ENCODE data around the gene STK16. TPM values are rescaled to one million over a fixed set of nuclear protein-coding genes. Genes with fewer than 3 reads are reported as not detected.

STK16 gene
- total RNA-seq, 2 experiments from 2014 or later = 27.8 to 30.7 TPM

DNA sequence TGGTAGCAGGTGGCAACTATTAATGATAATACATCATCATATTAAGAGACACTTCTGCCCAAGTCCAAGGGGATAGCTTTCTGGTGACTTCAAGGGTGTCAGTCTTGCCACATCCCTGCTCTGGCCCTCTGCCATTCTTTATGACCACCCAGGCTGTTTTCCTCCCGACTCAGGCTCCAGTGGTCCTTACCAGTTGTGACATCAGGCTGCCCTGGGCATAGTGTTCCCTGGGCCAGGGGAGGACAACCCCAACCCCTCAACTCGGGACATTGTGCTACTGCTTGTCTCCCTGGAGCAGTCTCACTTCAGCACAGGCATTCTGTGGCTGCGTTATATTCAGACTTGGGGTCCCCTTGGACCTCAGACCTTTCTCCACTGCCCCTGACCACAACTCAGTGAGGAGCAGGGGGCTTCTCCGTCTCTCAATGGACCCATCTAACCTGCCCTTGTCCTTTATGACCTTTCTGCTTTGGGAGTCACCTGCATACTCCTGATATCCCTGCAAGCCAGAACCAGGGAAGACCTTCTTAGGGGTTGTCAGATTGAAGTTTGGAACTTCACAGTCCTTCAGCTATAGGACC is 46.7 kb downstream of the STK16 start:
- H3K9me3 Mint-ChIP-seq = no peaks in the 10 kb centered on the region
- peaks cover 19% of the 10 kb centered on the region for H3K4me1 Mint-ChIP-seq
- no peaks in the 10 kb centered on the region for H3K27me3 Mint-ChIP-seq
- no peaks in the 10 kb centered on the region for H3K36me3 Mint-ChIP-seq
- no peak overlapping the region for H3K4me3 Mint-ChIP-seq
- no peak for DNase-seq
- no peak overlapping the region for H3K27ac Mint-ChIP-seq

DNA sequence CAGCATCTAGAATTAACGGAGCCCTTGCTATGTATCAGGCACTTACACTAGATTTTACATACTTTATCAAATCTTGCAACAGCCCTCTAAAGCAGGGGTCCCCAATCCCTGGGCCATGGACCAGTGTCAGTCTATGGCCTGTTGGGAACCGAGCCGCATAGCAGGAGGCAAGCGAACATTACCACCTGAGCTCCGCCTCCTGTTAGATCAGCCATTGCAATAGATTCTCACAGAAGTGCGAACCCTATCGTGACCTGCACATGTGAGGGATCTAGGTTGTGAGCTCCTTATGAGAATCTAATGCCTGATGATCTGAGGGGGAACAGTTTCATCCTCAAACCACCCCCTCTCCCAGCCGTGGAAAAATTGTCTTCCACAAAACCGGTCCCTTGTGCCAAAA is 47.3 kb downstream of the STK16 start:
- H3K36me3 Mint-ChIP-seq = no peaks in the 10 kb centered on the region
- H3K4me1 Mint-ChIP-seq = peaks cover 22% of the 10 kb centered on the region
- no peak overlapping the region for H3K4me3 Mint-ChIP-seq
- H3K27me3 Mint-ChIP-seq = no peaks in the 10 kb centered on the region
- H3K27ac Mint-ChIP-seq = no peak overlapping the region
- no peak for DNase-seq
- H3K9me3 Mint-ChIP-seq = no peaks in the 10 kb centered on the region

DNA sequence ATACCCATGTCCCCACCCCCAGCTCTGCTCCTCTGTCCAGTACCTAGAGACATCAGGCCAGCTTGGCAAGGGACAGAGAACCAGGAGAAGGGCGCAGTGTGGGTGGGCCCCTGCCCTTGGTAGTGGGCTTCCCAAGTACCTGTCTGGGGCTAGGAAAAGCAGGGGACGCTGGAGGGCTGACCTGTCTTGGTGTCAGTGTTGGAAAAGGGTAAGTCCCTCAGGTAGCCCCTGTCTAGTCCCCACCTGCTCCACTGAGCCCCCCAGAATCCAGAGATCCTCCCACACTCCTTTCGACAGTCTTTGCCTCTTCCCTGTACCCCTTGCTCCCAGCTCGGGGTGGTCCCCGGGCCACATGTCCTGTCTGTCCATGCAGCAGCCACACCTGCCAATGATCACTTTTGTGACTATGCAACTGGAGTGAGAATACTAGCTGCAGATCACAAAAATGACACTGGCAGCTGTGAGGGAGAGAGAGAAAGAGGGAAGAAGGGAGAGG is 48.5 kb downstream of the STK16 start:
- Mint-ChIP-seq H3K27me3 (no peaks in the 10 kb centered on the region), H3K4me1 (peaks cover 25% of the 10 kb centered on the region), H3K9me3 (no peaks in the 10 kb centered on the region), H3K36me3 (no peaks in the 10 kb centered on the region), H3K27ac (peak overlapping the region; percentile 71), H3K4me3 (peak overlapping the region; percentile 75)
- no peak for DNase-seq

DNA sequence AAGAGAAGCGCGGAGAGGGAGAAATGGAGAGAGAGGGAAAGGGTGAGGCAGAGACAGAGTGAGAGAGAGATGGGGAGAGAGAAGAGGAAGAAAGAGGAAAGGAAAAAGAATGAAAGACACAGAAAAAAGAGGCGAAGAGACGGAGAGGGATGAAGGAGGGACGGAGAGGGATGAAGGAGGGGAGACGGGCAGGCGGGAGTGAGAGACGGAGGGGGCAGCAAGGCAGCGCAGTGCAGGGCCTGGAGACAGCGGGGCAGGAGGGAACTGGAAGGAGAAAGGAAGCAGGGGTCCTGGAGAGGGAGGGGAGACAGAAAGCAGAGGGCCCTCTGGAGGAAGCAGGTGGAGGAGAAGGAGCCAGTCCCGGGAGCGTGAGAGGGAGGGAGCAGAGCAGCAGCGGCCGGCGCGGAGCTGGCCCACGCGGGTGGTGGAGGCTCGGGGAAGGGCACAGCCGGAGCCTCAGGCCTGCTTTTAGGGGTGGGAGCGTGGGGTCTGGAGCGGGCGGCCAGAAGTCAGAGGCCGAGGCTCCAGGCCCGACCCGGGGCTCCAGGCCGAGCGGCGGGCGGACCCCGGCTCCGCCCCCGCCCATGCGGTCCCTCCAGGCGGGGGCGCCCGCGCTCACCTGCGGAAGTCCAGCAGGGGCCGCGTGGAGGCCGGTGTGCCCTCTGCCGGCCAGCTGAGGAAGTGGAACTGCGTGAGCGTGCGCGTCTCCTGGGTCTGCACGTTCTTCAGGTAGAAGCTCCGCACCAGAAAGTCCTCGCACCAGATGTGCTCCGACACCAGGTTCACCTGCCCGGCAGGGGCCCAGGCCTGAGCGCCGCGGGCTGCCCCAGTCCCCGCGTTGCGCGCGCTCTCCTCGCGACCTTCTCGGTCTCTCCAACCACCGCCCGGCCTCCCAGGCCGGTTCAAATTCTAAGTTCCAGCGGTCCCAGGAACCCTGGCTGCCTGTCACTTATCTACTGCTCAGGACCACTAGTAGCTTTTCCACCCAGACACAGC is 49.4 kb downstream of the STK16 start:
- H3K27ac Mint-ChIP-seq = peak overlapping the region; percentile 71
- DNase-seq = peak; percentile 91
- H3K36me3 Mint-ChIP-seq = no peaks in the 10 kb centered on the region
- peaks cover 25% of the 10 kb centered on the region for H3K4me1 Mint-ChIP-seq
- no peaks in the 10 kb centered on the region for H3K9me3 Mint-ChIP-seq
- H3K4me3 Mint-ChIP-seq = peak overlapping the region; percentile 75
- H3K27me3 Mint-ChIP-seq = no peaks in the 10 kb centered on the region

DNA sequence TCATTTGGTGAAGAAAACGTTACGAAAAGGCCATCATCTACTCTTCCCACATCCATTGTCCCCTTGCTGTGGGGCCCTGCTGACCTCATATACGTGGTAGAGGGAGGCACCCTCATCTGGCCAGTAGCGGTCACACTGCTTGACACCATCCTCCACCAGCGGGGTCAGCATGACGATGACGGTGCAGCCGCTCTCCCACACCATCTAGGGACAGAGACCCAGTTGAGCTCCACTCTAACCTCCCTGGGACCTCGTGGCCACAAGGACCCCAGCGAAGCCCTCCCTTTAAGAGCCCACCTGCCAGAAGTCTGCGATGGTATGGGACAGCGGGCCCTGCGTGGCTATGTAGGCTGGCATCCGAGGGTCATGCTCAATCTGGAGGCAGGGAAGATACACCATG is 50.9 kb downstream of the STK16 start:
- no peak overlapping the region for H3K27ac Mint-ChIP-seq
- peaks cover 25% of the 10 kb centered on the region for H3K4me1 Mint-ChIP-seq
- H3K27me3 Mint-ChIP-seq = peaks cover 8% of the 10 kb centered on the region
- no peaks in the 10 kb centered on the region for H3K36me3 Mint-ChIP-seq
- no peaks in the 10 kb centered on the region for H3K9me3 Mint-ChIP-seq
- H3K4me3 Mint-ChIP-seq = no peak overlapping the region
- no peak for DNase-seq

DNA sequence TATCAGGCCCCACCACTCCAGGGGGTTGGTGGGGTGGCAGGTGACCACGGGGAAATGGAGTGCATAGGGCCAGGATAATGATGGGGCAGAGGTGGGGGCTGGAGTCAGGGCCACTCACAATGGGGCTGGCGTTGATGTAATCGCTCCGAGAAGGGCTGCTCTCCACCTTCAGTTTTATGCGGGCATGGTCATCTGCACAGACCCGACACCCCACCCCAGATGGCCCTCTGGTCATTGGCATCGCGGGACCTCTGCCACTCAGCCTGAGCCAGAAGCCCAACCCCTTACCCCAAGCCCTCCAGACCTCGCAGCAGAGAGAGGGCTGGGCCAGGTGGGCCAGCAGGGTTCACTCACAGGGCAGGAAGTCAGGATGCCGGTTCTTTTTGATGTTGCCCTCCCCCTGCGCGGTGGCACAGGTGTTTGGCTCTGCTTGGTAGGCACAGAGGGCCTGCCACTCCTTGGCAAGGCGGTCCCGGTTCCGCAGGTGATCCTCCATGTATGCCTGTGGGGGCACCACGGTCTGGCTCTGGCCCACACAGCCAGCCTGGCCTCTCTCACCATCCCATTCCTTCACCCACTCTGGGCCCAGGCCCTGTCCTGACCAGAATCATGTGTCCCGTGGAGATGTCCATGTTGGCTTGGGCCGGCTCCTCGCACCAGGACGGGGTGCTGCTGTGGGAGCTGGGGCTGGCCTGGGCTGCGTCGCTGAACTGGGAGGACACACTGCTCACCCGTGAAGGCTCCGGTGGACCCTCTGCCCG is 51.5 kb downstream of the STK16 start:
- Mint-ChIP-seq H3K4me3 (no peak overlapping the region), H3K36me3 (no peaks in the 10 kb centered on the region), H3K4me1 (peaks cover 25% of the 10 kb centered on the region), H3K9me3 (no peaks in the 10 kb centered on the region), H3K27me3 (peaks cover 11% of the 10 kb centered on the region), H3K27ac (no peak overlapping the region)
- DNase-seq = no peak

DNA sequence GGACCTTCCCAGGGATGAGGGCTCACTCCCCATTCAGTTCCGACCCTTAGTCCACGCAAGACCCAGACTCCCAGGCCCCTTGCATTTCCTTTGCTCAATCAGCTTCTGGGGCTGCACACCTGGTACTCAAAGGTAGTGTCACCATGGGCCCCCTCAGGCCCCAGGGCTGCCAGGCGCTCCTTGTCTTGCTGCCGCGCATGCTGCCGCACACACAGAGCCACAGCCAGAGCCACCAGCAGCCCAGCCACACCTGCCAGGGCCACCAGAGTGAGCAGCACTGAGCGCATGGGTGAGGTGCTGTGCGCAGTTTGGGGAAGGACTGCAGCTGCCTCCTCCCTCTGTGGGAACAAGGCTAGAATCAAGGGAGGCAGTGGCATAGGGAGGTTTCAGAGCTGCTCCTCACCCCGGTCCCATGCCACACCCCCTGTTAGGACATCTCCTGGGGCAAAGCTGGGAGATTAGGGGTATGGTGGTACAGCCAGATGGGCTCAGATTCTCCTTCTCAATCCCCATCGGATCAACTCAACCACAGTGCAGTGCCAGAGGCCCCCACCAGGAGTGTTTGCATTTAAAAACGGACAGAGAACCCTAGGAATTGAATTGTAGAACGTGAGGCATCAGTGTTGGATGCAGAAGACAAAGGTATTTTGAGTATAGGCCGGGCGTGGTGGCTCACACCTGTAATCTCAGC is 52.6 kb downstream of the STK16 start:
- Mint-ChIP-seq H3K27me3 (peaks cover 11% of the 10 kb centered on the region), H3K9me3 (no peaks in the 10 kb centered on the region), H3K27ac (no peak overlapping the region), H3K4me3 (no peak overlapping the region), H3K4me1 (peaks cover 25% of the 10 kb centered on the region), H3K36me3 (no peaks in the 10 kb centered on the region)
- no peak for DNase-seq

DNA sequence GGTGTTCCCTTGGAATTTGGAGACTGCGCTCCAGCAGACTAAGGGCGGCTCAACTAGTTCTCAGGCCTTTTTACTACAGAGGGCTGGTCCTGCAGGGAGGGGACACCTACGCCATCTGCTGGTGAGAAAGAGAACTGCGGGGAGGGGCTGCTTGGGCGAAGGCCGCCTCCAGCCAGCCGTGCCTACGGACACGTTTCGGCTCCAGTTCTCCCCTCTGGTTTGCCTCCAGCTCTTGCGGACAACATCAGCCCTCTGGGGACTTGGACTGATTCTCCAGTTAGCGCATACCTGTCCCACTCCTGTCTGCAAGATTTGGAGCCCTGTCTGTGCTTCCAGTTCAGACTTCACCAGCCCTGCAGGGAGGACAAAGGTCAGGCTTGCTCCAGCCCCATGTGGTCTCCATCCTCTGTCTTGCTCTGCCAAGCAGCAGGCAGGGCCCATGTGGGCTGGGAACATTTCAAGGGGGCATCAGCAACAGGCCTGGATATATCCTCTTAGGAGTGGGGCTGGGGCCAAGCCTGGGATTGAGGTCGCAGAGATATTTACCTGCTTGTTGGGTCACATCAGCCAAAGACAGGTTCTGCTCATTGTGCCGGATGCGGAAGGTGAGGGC is 53.6 kb downstream of the STK16 start:
- peak overlapping the region; percentile 65 for H3K4me3 Mint-ChIP-seq

DNA sequence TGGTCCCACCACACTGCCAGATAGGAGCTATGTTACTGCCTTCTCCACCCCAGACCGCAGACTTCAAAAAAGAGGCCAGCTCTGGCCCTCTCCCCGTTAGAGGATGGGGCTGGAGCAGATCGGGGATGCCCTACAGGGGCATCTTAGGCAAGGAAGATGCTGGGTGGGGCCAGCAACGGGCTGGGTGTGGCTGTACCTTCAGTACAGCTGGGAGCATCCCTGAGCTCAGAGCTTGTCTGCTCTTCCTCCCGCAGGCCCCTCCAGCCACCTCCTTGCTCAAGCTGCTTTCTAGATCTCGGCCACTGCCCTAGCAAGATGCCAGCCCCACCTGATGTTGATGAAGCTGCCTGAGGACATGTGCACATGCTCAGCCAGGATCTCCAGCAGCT is 54.1 kb downstream of the STK16 start:
- H3K9me3 Mint-ChIP-seq = no peaks in the 10 kb centered on the region
- DNase-seq = no peak
- H3K4me3 Mint-ChIP-seq = peak overlapping the region; percentile 65
- no peaks in the 10 kb centered on the region for H3K36me3 Mint-ChIP-seq
- peaks cover 11% of the 10 kb centered on the region for H3K27me3 Mint-ChIP-seq
- no peak overlapping the region for H3K27ac Mint-ChIP-seq
- H3K4me1 Mint-ChIP-seq = peaks cover 18% of the 10 kb centered on the region

More for the DNA sequence above, 53.6 kb downstream of the STK16 start:
- H3K27ac Mint-ChIP-seq = no peak overlapping the region
- peak; percentile 86 for DNase-seq
- H3K27me3 Mint-ChIP-seq = peaks cover 11% of the 10 kb centered on the region
- H3K36me3 Mint-ChIP-seq = no peaks in the 10 kb centered on the region
- peaks cover 23% of the 10 kb centered on the region for H3K4me1 Mint-ChIP-seq
- H3K9me3 Mint-ChIP-seq = no peaks in the 10 kb centered on the region

Other genes starting within 250 kb of the STK16 start
- gene CFAP65, start 204.0 kb upstream of the STK16 start, total RNA-seq = not detected
- not detected for gene IHH, start 184.6 kb upstream of the STK16 start, total RNA-seq
- gene NHEJ1, start 84.7 kb upstream of the STK16 start, total RNA-seq = 10 to 100 TPM; 19.8 to 21.1 TPM
- 1 to 10 TPM in 1 of 2 experiments, under 1 TPM in 1; 0.92 to 1.1 TPM for gene SLC23A3, start 75.5 kb upstream of the STK16 start, total RNA-seq
- gene CNPPD1, start 68.6 kb upstream of the STK16 start, total RNA-seq = 10 to 100 TPM; 44.1 to 50.2 TPM
- 10 to 100 TPM; 54.2 to 57.7 TPM for gene RETREG2, start 67.2 kb upstream of the STK16 start, total RNA-seq
- 10 to 100 TPM; 22.8 to 27.2 TPM for gene ZFAND2B, start 38.7 kb upstream of the STK16 start, total RNA-seq
- 10 to 100 TPM; 20.4 to 21.3 TPM for gene ABCB6, start 26.5 kb upstream of the STK16 start, total RNA-seq
- 10 to 100 TPM; 47.1 to 55.0 TPM for gene ATG9A, start 15.8 kb upstream of the STK16 start, total RNA-seq
- gene ANKZF1, start 15.7 kb upstream of the STK16 start, total RNA-seq = 100 to 1,000 TPM; 102 to 114 TPM
- 1 to 10 TPM; 1.6 to 3.0 TPM for gene GLB1L, start within 50 bp of the STK16 start, total RNA-seq
- not detected for gene TUBA4B, start 7.8 kb downstream of the STK16 start, total RNA-seq
- gene TUBA4A, start 8.4 kb downstream of the STK16 start, total RNA-seq = 100 to 1,000 TPM; 208 to 212 TPM
- gene DNAJB2, start 33.9 kb downstream of the STK16 start, total RNA-seq = 10 to 100 TPM; 43.8 to 47.5 TPM
- gene PTPRN, start 63.9 kb downstream of the STK16 start, total RNA-seq = 1 to 10 TPM; 1.7 to 2.5 TPM
- gene RESP18, start 87.3 kb downstream of the STK16 start, total RNA-seq = not detected
- gene DNPEP, start 142.4 kb downstream of the STK16 start, total RNA-seq = 100 to 1,000 TPM; 122 to 123 TPM
- gene DES, start 172.9 kb downstream of the STK16 start, total RNA-seq = under 1 TPM; 0.26 to 0.39 TPM
- 1 to 10 TPM; 1.5 to 1.6 TPM for gene SPEG, start 189.4 kb downstream of the STK16 start, total RNA-seq

Data from activated naive CD8-positive, alpha-beta T cell treated with anti-CD3 and anti-CD28 coated beads for 36 hours (primary cell).